Neural progenitor cell (in vitro differentiated cells): ENCODE data around the gene KRTAP5-5. TPM values are rescaled to one million over a fixed set of nuclear protein-coding genes. Genes with fewer than 3 reads are reported as not detected.

Experiments used
- DNase-seq: peaks from one replicate; pipeline ENCODE4 v3.0.0-alpha.2; 2016; ENCODE audit warnings: low spot score
- H2AFZ ChIP-seq: fragments of 200-600 bp; sonication (generic); replicated peaks from 2 replicates; pipeline ENCODE4 v1.6.1; 2016; ENCODE audit warnings: antibody characterized with exemption
- H3F3A ChIP-seq: fragments of 200-600 bp; sonication (generic); 2 replicates; pipeline ENCODE4 v1.6.1; 2016; ENCODE audit warnings: antibody characterized with exemption, low read depth
- H3K27ac ChIP-seq: fragments of 200-600 bp; sonication (generic); 2 replicates; pipeline ENCODE4 v1.5.1; 2016; ENCODE audit warnings: mild to moderate bottlenecking
- H3K27me3 ChIP-seq: fragments of 200-600 bp; sonication (generic); 2 replicates; pipeline ENCODE4 v1.6.1; 2016; ENCODE audit warnings: mild to moderate bottlenecking, moderate library complexity
- H3K36me3 ChIP-seq: fragments of 200-600 bp; sonication (generic); 2 replicates; pipeline ENCODE4 v1.5.1; 2016
- H3K4me1 ChIP-seq: fragments of 200-600 bp; sonication (generic); 2 replicates; pipeline ENCODE4 v1.6.1; 2016; ENCODE audit warnings: mixed run types
- H3K4me2 ChIP-seq: fragments of 200-600 bp; sonication (generic); 2 replicates; pipeline ENCODE4 v1.6.1; 2016
- H3K4me3 ChIP-seq: fragments of 200-600 bp; sonication (generic); 2 replicates; pipeline ENCODE4 v1.5.1; 2016
- H3K79me2 ChIP-seq: fragments of 200-600 bp; sonication (generic); 2 replicates; pipeline ENCODE4 v1.6.1; 2016; ENCODE audit warnings: low read depth
- H3K9ac ChIP-seq: fragments of 200-600 bp; sonication (generic); 2 replicates; pipeline ENCODE4 v1.6.1; 2016
- H3K9me3 ChIP-seq: fragments of 200-600 bp; sonication (generic); 2 replicates; pipeline ENCODE4 v1.5.1; 2016; ENCODE audit warnings: low read depth
- H4K20me1 ChIP-seq: fragments of 200-600 bp; sonication (generic); 2 replicates; pipeline ENCODE4 v1.6.1; 2016; ENCODE audit warnings: low read depth
- H3K27ac Mint-ChIP-seq: 3 replicates; pipeline ENCODE4 v1.8.0; 2021; ENCODE audit warnings: mixed read lengths
- H3K27me3 Mint-ChIP-seq: 2 replicates; pipeline ENCODE4 v1.8.0; 2022; ENCODE audit warnings: low read depth, mild to moderate bottlenecking, inconsistent platforms, moderate library complexity, mixed read lengths; ENCODE audit not compliant: insufficient read depth
- H3K36me3 Mint-ChIP-seq: 3 replicates; pipeline ENCODE4 v1.8.0; 2021; ENCODE audit warnings: mixed read lengths
- H3K4me1 Mint-ChIP-seq: 3 replicates; pipeline ENCODE4 v1.8.0; 2021; ENCODE audit warnings: mixed read lengths
- H3K4me3 Mint-ChIP-seq: 3 replicates; pipeline ENCODE4 v1.8.0; 2021; ENCODE audit warnings: mild to moderate bottlenecking, moderate library complexity, mixed read lengths
- H3K9me3 Mint-ChIP-seq: 3 replicates; pipeline ENCODE4 v1.8.0; 2020; ENCODE audit warnings: mixed read lengths
- EZH2 ChIP-seq: fragments of 200-600 bp; sonication (generic); IDR thresholded peaks from 2 replicates; pipeline ENCODE4 v1.6.1; 2017; ENCODE audit warnings: antibody characterized with exemption, mild to moderate bottlenecking, moderate library complexity
- EZH2phosphoT487 ChIP-seq: fragments of 200-600 bp; sonication (generic); IDR thresholded peaks from 2 replicates; pipeline ENCODE4 v1.6.1; 2017; ENCODE audit warnings: antibody characterized with exemption
- total RNA-seq: library from RNA; depleted of rRNA; stranded (reverse); fragments of >200 nt; gene quantifications from 2 replicates; pipeline ENCODE4 v1.2.3, GENCODE V29; 2015; ENCODE audit warnings: low replicate concordance
- TF ChIP-seq, protein P1 (sequence below): fragments of 200-600 bp; sonication (generic); IDR thresholded peaks from 2 replicates; pipeline ENCODE4 v1.5.1; 2017; ENCODE audit warnings: antibody characterized with exemption, mild to moderate bottlenecking

KRTAP5-5 gene
- total RNA-seq, 1 donor from 2014 or later, result not detected

- H3K36me3 ChIP-seq, result no peaks in the 10 kb centered on the region
- no peaks in the 10 kb centered on the region for H3K9me3 Mint-ChIP-seq
- H3K27ac Mint-ChIP-seq, result no peak overlapping the region
These were observed 21.3 kb downstream of the KRTAP5-5 start for GRCh38 chr11:1650918-1651262.

GRCh38 chr11:1651411-1651980, 21.9 kb downstream of the KRTAP5-5 start:
- Mint-ChIP-seq H3K27ac (no peak overlapping the region), H3K9me3 (no peaks in the 10 kb centered on the region), H3K4me3 (no peak overlapping the region), H3K27me3 (peaks cover 14% of the 10 kb centered on the region), H3K4me1 (no peaks in the 10 kb centered on the region), H3K36me3 (no peaks in the 10 kb centered on the region)
- H3K4me2 ChIP-seq, result no peak overlapping the region
- no peaks in the 10 kb centered on the region for H3K4me1 ChIP-seq
- H2AFZ ChIP-seq, result no peak overlapping the region
- no peak for DNase-seq
- H3K4me3 ChIP-seq, result no peak overlapping the region
- H3K36me3 ChIP-seq, result no peaks in the 10 kb centered on the region
- H3F3A ChIP-seq, result no peaks in the 10 kb centered on the region
- no peaks in the 10 kb centered on the region for H4K20me1 ChIP-seq
- H3K79me2 ChIP-seq, result no peaks in the 10 kb centered on the region
- no peak overlapping the region for H3K27ac ChIP-seq
- H3K27me3 ChIP-seq, result peaks cover 25% of the 10 kb centered on the region
- H3K9ac ChIP-seq, result no peak overlapping the region
- no peaks in the 10 kb centered on the region for H3K9me3 ChIP-seq
- TF ChIP-seq EZH2phosphoT487 (no peak), EZH2 (no peak)
- TF ChIP-seq, protein P1, sequence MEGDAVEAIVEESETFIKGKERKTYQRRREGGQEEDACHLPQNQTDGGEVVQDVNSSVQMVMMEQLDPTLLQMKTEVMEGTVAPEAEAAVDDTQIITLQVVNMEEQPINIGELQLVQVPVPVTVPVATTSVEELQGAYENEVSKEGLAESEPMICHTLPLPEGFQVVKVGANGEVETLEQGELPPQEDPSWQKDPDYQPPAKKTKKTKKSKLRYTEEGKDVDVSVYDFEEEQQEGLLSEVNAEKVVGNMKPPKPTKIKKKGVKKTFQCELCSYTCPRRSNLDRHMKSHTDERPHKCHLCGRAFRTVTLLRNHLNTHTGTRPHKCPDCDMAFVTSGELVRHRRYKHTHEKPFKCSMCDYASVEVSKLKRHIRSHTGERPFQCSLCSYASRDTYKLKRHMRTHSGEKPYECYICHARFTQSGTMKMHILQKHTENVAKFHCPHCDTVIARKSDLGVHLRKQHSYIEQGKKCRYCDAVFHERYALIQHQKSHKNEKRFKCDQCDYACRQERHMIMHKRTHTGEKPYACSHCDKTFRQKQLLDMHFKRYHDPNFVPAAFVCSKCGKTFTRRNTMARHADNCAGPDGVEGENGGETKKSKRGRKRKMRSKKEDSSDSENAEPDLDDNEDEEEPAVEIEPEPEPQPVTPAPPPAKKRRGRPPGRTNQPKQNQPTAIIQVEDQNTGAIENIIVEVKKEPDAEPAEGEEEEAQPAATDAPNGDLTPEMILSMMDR, result no peak

More at GRCh38 chr11:1650918-1651262, 21.3 kb downstream of the KRTAP5-5 start:
- Histone ChIP-seq H3K4me2 (no peak overlapping the region), H3K79me2 (no peaks in the 10 kb centered on the region), H2AFZ (no peak overlapping the region), H3K27me3 (peaks cover 25% of the 10 kb centered on the region), H4K20me1 (no peaks in the 10 kb centered on the region), H3K9me3 (no peaks in the 10 kb centered on the region), H3K4me1 (no peaks in the 10 kb centered on the region), H3K4me3 (no peak overlapping the region), H3K27ac (no peak overlapping the region), H3K9ac (no peak overlapping the region), H3F3A (no peaks in the 10 kb centered on the region)
- Mint-ChIP-seq H3K27me3 (peaks cover 14% of the 10 kb centered on the region), H3K36me3 (no peaks in the 10 kb centered on the region), H3K4me3 (no peak overlapping the region), H3K4me1 (no peaks in the 10 kb centered on the region)
- DNase-seq, result no peak
- TF ChIP-seq EZH2phosphoT487 (no peak), EZH2 (no peak)
- TF ChIP-seq, protein P1, result no peak

DNA sequence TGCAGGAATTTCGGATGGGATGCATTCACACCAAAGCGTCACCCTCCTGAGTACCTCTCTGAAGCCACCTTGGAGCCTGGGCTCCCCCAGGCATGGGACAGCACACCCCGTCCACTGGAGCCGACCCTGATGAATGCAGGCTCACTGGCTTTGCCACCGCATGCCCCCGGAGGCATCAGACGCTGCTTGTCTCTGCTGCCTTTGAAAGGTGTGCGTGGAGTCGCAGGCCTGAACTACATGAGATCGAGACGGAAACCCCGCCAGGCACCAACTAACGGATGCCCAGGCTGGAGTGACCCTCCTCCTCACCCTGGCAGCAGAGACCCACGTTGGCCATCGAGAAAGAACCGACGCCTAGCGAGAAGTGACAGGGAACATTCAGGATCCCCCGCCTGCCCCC, 22.5 kb downstream of the KRTAP5-5 start:
- H3K4me1 ChIP-seq, result no peaks in the 10 kb centered on the region
- H3K4me3 Mint-ChIP-seq, result no peak overlapping the region
- H3K4me3 ChIP-seq, result no peak overlapping the region
- no peaks in the 10 kb centered on the region for H3K9me3 Mint-ChIP-seq
- peaks cover 14% of the 10 kb centered on the region for H3K27me3 Mint-ChIP-seq
- no peaks in the 10 kb centered on the region for H3F3A ChIP-seq
- H3K4me1 Mint-ChIP-seq, result no peaks in the 10 kb centered on the region
- H3K27me3 ChIP-seq, result peaks cover 25% of the 10 kb centered on the region
- H3K9ac ChIP-seq, result no peak overlapping the region
- no peaks in the 10 kb centered on the region for H3K9me3 ChIP-seq
- no peak for DNase-seq
- H3K36me3 ChIP-seq, result no peaks in the 10 kb centered on the region
- no peak overlapping the region for H3K4me2 ChIP-seq
- TF ChIP-seq, protein P1, result no peak
- no peak for TF ChIP-seq EZH2
- no peak for TF ChIP-seq EZH2phosphoT487
- H3K79me2 ChIP-seq, result no peaks in the 10 kb centered on the region
- H4K20me1 ChIP-seq, result no peaks in the 10 kb centered on the region
- H2AFZ ChIP-seq, result no peak overlapping the region
- H3K27ac Mint-ChIP-seq, result no peak overlapping the region
- H3K36me3 Mint-ChIP-seq, result no peaks in the 10 kb centered on the region
- no peak overlapping the region for H3K27ac ChIP-seq
